ENCODE data around the gene ZCCHC17.

Gene ZCCHC17

GRCh38 chr1:31370021-31370420 lies 73.2 kb downstream of the ZCCHC17 start:
- H3K4me1 ChIP-seq (ENCODE audit: control insufficient read depth, insufficient read depth, low read length, unreplicated experiment), result peaks cover 23% of the 10 kb centered on the region
- H3K4me3 ChIP-seq (ENCODE audit: low read depth, low read length), result no peak overlapping the region
- no peaks in the 10 kb centered on the region for H3K27me3 ChIP-seq (ENCODE audit: insufficient read depth, low read length)
- no peak overlapping the region for H3K27ac ChIP-seq (ENCODE audit: low read depth, low read length)
- H2AFZ ChIP-seq (ENCODE audit: low read length, unreplicated experiment), result no peak overlapping the region
- H3K36me3 ChIP-seq (ENCODE audit: insufficient read depth, low read length), result 0 out of 2 replicates have a peak, but pooled peaks cover 3% of the 10 kb centered on the region
- H3K79me2 ChIP-seq (ENCODE audit: control insufficient read depth, insufficient read depth, low read length, unreplicated experiment), result no peaks in the 10 kb centered on the region

GRCh38 chr1:31370565-31370964 lies 73.7 kb downstream of the ZCCHC17 start:
- Histone ChIP-seq H3K4me1 (ENCODE audit: control insufficient read depth, insufficient read depth, low read length, unreplicated experiment) (peaks cover 24% of the 10 kb centered on the region), H2AFZ (ENCODE audit: low read length, unreplicated experiment) (no peak overlapping the region), H3K27me3 (ENCODE audit: insufficient read depth, low read length) (no peaks in the 10 kb centered on the region)

GRCh38 chr1:31371121-31371959 lies 74.5 kb downstream of the ZCCHC17 start:
- no peak overlapping the region for H3K27ac ChIP-seq (ENCODE audit: low read depth, low read length)
- H3K4me3 ChIP-seq (ENCODE audit: low read depth, low read length), result no peak overlapping the region
- 0 out of 2 replicates have a peak, but pooled peaks cover 2% of the 10 kb centered on the region for H3K36me3 ChIP-seq (ENCODE audit: insufficient read depth, low read length)
- no peaks in the 10 kb centered on the region for H3K27me3 ChIP-seq (ENCODE audit: insufficient read depth, low read length)
- H3K79me2 ChIP-seq (ENCODE audit: control insufficient read depth, insufficient read depth, low read length, unreplicated experiment), result no peaks in the 10 kb centered on the region
- peaks cover 24% of the 10 kb centered on the region for H3K4me1 ChIP-seq (ENCODE audit: control insufficient read depth, insufficient read depth, low read length, unreplicated experiment)
- H2AFZ ChIP-seq (ENCODE audit: low read length, unreplicated experiment), result no peak overlapping the region

More at GRCh38 chr1:31370565-31370964, 73.7 kb downstream of the ZCCHC17 start:
- H3K4me3 ChIP-seq (ENCODE audit: low read depth, low read length), result no peak overlapping the region
- H3K79me2 ChIP-seq (ENCODE audit: control insufficient read depth, insufficient read depth, low read length, unreplicated experiment), result no peaks in the 10 kb centered on the region
- H3K27ac ChIP-seq (ENCODE audit: low read depth, low read length), result no peak overlapping the region
- 0 out of 2 replicates have a peak, but pooled peaks cover 3% of the 10 kb centered on the region for H3K36me3 ChIP-seq (ENCODE audit: insufficient read depth, low read length)

GRCh38 chr1:31372051-31372450 lies 75.2 kb downstream of the ZCCHC17 start:
- Histone ChIP-seq H3K36me3 (ENCODE audit: insufficient read depth, low read length) (no peaks in the 10 kb centered on the region), H3K79me2 (ENCODE audit: control insufficient read depth, insufficient read depth, low read length, unreplicated experiment) (no peaks in the 10 kb centered on the region), H3K27ac (ENCODE audit: low read depth, low read length) (no peak overlapping the region), H3K4me3 (ENCODE audit: low read depth, low read length) (no peak overlapping the region), H2AFZ (ENCODE audit: low read length, unreplicated experiment) (no peak overlapping the region), H3K27me3 (ENCODE audit: insufficient read depth, low read length) (no peaks in the 10 kb centered on the region), H3K4me1 (ENCODE audit: control insufficient read depth, insufficient read depth, low read length, unreplicated experiment) (peaks cover 29% of the 10 kb centered on the region)

- no peaks in the 10 kb centered on the region for H3K27me3 ChIP-seq (ENCODE audit: insufficient read depth, low read length)
- no peak overlapping the region for H3K27ac ChIP-seq (ENCODE audit: low read depth, low read length)
- H3K79me2 ChIP-seq (ENCODE audit: control insufficient read depth, insufficient read depth, low read length, unreplicated experiment), result no peaks in the 10 kb centered on the region
- H3K36me3 ChIP-seq (ENCODE audit: insufficient read depth, low read length), result no peaks in the 10 kb centered on the region
- H3K4me1 ChIP-seq (ENCODE audit: control insufficient read depth, insufficient read depth, low read length, unreplicated experiment), result peaks cover 32% of the 10 kb centered on the region
- H2AFZ ChIP-seq (ENCODE audit: low read length, unreplicated experiment), result no peak overlapping the region
- peak overlapping the region; percentile 76 for H3K4me3 ChIP-seq (ENCODE audit: low read depth, low read length)
Measured at GRCh38 chr1:31372751-31373055, 75.9 kb downstream of the ZCCHC17 start.

GRCh38 chr1:31373056-31373896 lies 76.4 kb downstream of the ZCCHC17 start, which contains the start of gene FABP3:
FABP3 (minus strand) TSS chr1:31373076; CDS start chr1:31373014, 62 bp downstream.
- Histone ChIP-seq H2AFZ (ENCODE audit: low read length, unreplicated experiment) (peak within 1 kb of the TSS; percentile 39), H3K27ac (ENCODE audit: low read depth, low read length) (peak within 1 kb of the TSS; percentile 33), H3K4me3 (ENCODE audit: low read depth, low read length) (peak within 1 kb of the TSS; percentile 76)

GRCh38 chr1:31373897-31374486 lies 77.2 kb downstream of the ZCCHC17 start:
- Histone ChIP-seq H2AFZ (ENCODE audit: low read length, unreplicated experiment) (peak overlapping the region; percentile 39), H3K36me3 (ENCODE audit: insufficient read depth, low read length) (no peaks in the 10 kb centered on the region), H3K79me2 (ENCODE audit: control insufficient read depth, insufficient read depth, low read length, unreplicated experiment) (no peaks in the 10 kb centered on the region), H3K27me3 (ENCODE audit: insufficient read depth, low read length) (no peaks in the 10 kb centered on the region), H3K27ac (ENCODE audit: low read depth, low read length) (no peak overlapping the region), H3K4me3 (ENCODE audit: low read depth, low read length) (no peak overlapping the region), H3K4me1 (ENCODE audit: control insufficient read depth, insufficient read depth, low read length, unreplicated experiment) (peaks cover 32% of the 10 kb centered on the region)

More at GRCh38 chr1:31373056-31373896, 76.4 kb downstream of the ZCCHC17 start, which contains the start of gene FABP3:
- Histone ChIP-seq H3K36me3 (ENCODE audit: insufficient read depth, low read length) (no peaks in the 10 kb centered on the region), H3K79me2 (ENCODE audit: control insufficient read depth, insufficient read depth, low read length, unreplicated experiment) (no peaks in the 10 kb centered on the region), H3K4me1 (ENCODE audit: control insufficient read depth, insufficient read depth, low read length, unreplicated experiment) (peaks cover 32% of the 10 kb centered on the region), H3K27me3 (ENCODE audit: insufficient read depth, low read length) (no peaks in the 10 kb centered on the region)

GRCh38 chr1:31374511-31375196 lies 77.8 kb downstream of the ZCCHC17 start:
- Histone ChIP-seq H3K79me2 (ENCODE audit: control insufficient read depth, insufficient read depth, low read length, unreplicated experiment) (no peaks in the 10 kb centered on the region), H3K4me3 (ENCODE audit: low read depth, low read length) (no peak overlapping the region), H3K36me3 (ENCODE audit: insufficient read depth, low read length) (no peaks in the 10 kb centered on the region), H2AFZ (ENCODE audit: low read length, unreplicated experiment) (no peak overlapping the region), H3K27me3 (ENCODE audit: insufficient read depth, low read length) (no peaks in the 10 kb centered on the region), H3K27ac (ENCODE audit: low read depth, low read length) (no peak overlapping the region), H3K4me1 (ENCODE audit: control insufficient read depth, insufficient read depth, low read length, unreplicated experiment) (peaks cover 32% of the 10 kb centered on the region)

GRCh38 chr1:31376375-31377134 lies 79.7 kb downstream of the ZCCHC17 start:
- Histone ChIP-seq H3K79me2 (ENCODE audit: control insufficient read depth, insufficient read depth, low read length, unreplicated experiment) (no peaks in the 10 kb centered on the region), H3K27me3 (ENCODE audit: insufficient read depth, low read length) (no peaks in the 10 kb centered on the region), H3K4me1 (ENCODE audit: control insufficient read depth, insufficient read depth, low read length, unreplicated experiment) (peaks cover 42% of the 10 kb centered on the region), H2AFZ (ENCODE audit: low read length, unreplicated experiment) (no peak overlapping the region), H3K4me3 (ENCODE audit: low read depth, low read length) (no peak overlapping the region), H3K27ac (ENCODE audit: low read depth, low read length) (no peak overlapping the region), H3K36me3 (ENCODE audit: insufficient read depth, low read length) (no peaks in the 10 kb centered on the region)

Data from ACC112 (cell line).